GM04504 (cell line): Measurements from ENCODE around the gene TKFC.
A peak's percentile ranks its signal among the peaks of the same experiment; 100 is the strongest.

Experiments used
- DNase-seq: peaks from one replicate; pipeline ENCODE4 v3.0.0-alpha.2; 2012; ENCODE audit warnings: low read depth

TKFC gene

DNA sequence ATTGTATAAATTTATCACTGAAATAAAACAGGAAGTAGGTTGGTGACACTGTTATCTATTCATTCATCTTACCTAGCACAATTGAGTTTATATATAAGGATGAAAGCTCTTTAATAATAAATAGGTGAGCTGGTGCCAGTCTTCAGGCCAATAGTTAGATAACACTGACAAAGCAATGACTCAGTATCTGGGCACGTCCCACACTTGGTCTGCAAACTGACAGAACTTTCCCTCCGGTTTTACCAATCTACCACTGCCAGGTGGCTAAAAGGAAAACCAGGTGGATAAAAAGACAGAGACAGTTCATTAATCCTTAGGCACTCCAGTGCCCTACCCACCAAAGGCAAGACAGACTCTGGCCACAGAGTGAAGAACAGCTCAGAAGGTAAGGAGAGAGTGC is 17.8 kb upstream of the TKFC start:
- no peak for DNase-seq

DNA sequence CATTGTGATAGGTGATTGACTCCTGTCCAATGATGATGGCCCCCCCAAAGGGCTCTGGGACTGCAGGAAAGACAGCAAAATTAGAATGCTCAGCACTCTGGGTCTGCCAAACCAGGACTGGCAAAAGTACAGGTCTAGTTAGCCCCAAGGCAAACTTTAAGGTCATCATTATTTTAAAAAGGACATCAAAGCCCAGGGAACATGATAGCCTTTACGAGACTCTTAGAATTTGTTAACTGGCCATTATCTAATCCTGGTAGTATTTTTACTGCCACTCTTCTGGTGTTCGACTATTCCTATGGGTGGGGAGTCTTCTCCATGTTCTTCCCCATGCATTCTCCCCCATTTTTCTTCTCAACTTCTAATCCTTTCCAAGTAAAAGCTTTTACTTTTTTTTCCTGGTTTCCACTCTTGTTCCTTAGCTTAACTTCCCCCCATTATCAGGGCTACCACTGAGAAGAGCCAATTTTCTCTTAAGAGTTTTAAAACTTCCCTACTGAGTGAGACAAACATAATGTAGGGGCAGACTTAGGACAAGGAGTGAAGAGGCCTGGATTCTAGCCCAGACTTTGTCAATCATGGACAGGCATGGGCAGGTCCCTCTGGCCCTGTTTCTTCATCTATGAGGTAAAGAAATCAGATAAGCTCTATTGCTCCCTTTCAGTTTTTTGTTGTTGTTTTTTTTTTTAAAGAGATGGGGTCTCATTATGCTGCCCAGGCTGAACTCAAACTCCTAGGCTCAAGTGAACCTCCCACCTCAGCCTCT is 7.2 kb upstream of the TKFC start:
- no peak for DNase-seq

GRCh38 chr11:61327669-61328071 is 5.4 kb upstream of the TKFC start:
- no peak for DNase-seq

DNA sequence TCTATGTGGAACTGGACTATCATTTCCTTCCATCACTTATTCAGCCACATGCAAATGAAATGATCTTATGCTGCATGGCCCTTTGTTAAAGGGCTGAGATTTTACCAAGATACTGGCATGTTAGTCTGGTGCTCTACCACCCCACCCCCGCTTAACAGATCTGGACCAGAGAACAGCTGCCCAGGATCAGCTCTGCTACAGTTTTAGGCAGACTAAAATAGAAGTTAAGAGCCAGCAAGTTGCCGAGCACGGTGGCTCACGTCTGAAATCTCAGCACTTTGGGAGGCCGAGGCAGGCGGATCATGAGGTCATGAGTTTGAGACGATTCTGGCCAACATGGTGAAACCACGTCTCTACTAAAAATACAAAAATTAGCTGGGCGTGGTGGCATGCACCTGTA is 4.7 kb upstream of the TKFC start:
- no peak for DNase-seq

DNA sequence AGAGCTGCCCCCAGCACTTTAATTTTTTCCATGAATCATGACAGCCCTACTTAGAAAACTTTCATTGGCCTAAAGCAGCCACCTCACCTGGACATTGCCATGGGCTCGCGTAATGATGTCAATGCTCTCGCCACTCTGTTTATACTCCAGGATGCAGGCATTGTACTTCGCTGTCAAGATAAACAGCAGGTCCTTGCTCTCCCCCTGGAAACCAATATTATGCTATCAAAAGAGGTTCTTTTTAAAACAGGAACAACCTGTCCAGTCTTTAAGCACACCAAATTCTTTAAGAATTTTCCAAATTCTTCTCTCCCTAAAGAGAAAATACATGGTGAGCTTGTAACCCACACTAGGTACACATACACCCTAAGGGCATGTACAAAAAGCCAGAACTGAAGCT is 3.2 kb upstream of the TKFC start:
- DNase-seq = no peak

DNA sequence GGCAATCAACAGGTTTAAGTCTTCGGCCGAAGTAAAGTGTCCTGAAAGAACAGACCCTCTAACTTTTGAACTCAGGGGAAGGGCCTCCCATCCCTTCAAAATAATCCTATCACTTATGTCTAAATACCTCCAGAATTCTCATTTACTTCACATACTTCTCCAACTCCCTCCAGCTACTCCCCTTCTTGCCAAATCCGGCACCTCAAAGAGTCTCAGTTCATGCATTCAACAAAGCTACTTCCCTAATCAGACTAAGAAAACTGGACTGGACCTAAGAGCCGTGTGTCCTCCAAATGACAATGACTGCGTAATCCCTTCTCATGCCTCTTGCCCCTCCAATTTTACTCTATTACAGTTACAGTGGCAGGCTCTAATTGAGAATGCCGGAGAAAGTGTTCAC is 1.4 kb upstream of the TKFC start:
- no peak for DNase-seq

DNA sequence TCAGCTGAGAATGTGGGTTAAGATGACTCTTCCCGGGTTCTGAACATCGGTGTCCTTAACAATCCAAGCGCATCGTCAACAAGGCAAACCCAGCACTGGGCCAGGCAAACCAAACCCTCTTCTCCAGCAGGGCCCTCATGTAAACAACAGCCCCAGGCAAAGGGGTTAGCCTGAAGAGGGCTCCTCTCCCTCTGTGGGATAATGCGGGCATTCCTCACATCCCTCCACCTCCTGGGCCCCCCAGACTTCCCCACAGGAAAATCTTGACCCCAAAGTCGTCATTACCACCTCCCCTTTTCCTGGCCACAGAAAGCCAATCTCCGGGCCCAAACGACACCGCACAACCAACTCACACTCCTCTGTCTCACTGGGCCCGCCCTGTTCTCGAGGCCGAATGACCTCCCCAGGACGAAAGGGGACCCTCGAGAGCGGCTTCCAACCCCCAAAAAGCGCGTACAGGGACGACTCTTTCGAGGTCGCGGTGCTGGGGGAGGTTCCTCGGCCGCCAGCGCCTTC is 689 bp upstream of the TKFC start:
- no peak for DNase-seq

DNA sequence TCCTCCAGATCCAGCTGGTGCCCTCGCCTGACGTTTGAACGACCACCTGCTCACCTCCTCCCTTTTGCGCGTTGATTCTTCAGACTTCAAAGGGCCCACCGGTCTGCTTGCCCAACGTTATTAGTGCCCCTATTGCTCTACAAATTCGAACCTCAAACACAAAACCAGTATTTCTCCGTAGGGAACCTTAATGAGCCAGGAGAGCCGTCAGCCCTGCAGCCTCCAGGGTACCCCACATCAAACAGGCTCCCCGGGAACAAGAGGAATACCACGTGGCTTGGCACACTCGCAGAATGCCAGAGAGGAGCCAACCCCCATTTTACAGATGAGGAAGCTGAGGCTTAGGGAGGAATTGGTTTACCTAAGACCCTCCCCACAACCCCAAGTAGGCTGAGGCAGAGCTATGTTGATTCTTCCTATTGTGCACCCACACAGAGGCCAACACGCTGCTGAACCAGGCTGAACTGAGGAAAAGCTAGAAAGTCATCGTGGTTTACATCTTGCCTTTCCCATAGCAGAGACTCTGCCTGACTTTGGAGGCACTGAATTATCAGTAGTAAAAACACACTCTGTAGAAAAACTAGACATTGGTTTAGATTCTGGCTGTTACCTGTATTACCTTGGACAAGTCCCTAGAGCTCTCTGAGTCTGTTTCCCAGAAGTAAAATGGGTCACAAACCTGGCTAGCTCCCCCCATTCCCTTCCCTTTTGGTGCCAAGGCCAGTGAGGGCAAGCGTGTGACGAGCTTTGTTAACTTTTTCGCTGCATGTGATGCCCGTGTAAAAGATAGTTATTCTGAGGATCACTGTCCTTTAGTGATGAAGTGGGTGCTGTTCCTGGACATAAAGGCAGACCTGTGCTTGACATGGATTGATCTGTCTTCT is 764 bp downstream of the TKFC start:
- no peak for DNase-seq

DNA sequence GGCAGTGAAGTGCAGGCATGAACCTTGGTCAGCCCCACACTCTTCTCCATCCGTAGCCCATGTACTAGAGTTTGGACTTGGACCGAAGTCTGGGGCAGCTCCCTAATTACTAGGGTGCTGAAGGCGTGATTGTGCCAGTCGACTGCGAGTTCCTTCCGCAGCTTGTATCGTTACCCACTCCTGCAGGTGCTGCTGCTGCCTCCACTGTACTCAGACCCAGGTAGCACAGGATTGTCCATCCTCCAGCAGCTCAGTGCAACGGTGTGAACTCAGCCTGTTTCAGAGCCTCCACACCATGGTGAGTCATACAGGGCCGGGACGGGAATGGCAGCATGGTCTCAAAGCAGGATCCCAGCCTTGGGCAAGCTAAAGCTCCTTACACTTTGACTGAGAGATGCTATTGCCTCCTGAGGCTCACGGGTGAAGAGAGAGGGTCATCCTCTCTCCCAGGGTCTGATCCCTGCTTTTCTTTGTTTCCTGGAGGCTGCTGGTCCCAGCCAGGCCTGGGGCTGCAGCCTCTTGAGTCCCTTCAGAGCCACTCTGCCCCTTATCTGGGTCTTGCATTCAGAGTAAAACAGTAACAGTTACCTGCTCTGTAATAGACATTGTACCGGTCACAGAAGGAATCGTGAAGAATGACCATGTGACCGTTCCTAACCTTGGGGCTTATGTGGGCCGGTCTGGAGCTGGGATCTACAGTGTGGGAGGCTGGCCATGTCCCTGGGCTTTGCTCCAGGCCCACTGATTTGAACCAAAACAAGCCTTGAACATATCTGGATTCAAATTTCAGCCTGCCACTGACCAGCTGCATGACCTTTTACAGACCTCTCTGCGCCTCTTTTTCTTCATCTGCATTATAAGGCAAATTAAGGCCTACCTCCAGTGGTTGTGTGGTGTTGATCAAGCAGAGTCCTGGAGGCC is 1.7 kb downstream of the TKFC start:
- DNase-seq = no peak

- no peak for DNase-seq
Observed at GRCh38 chr11:61335355-61335710, 2.3 kb downstream of the TKFC start.

DNA sequence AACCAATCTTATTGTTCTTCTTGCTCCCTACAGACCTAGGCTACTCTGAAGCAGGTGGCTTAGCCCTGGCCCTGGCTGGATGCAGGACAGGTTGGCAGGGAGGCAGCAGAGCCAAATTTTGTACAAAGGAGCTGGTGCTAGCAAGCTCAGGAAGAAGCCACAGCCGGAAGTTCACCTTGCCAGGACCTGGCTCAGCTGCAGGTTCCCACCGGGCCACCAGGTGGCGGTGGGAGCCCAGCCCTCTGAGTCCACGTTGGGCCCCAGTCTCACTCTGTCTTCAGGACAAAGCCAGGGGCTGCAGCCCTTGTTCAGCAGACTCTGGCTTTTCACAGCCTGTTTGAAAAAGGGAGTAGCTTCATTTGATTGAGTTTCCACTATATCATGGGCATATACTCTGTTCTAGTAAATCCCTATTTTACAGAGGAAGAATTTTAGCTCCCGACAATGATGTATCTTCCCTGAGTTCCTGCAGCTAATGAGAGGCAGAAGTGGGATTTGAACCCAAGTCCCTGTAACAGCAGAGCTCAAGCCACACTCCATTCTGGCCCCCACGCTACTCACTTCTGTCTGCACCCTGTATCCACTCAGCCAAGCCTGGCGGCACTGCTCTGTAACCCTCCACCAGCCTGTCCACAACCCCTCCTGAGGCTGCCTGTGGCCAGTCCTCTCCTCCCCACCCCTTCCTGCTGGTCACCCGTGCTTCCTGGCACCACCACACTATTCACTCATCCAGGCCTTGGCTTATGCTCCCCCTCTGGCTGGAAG is 3.3 kb downstream of the TKFC start:
- peak; percentile 46 for DNase-seq

GRCh38 chr11:61337706-61338470 is 4.9 kb downstream of the TKFC start:
- DNase-seq = no peak

DNA sequence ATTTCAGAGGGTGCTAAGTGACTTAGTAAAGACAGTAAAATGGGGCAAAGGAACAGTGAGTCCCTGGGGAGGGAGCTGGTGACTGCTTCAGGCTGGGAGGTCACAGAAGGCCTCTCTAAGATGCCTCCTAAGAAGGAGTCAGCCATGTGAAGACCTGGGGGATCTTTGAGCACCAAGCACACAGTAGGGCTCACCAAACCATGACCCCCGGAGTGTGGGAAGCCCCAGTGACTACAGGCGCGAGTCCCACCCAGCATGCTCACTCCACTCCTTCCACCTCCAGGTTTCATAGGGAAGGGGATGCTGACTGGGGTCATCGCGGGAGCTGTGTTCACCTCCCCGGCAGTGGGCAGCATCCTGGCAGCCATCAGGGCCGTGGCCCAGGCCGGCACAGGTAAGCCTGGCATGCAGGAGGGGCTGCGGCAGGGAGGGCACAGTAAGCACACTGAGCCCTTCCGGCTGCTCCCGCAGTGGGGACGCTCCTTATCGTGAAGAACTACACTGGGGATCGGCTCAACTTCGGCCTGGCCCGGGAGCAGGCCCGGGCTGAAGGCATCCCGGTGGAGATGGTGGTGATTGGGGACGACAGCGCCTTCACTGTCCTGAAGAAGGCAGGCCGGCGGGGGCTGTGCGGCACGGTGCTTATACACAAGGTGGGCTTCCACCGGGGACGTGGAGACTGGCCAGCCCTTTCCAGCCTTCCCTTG is 5.9 kb downstream of the TKFC start:
- DNase-seq = no peak

- DNase-seq = no peak
Observed at GRCh38 chr11:61339490-61339878, 6.5 kb downstream of the TKFC start.

- no peak for DNase-seq
Observed at GRCh38 chr11:61340979-61341378, 8.0 kb downstream of the TKFC start.

DNA sequence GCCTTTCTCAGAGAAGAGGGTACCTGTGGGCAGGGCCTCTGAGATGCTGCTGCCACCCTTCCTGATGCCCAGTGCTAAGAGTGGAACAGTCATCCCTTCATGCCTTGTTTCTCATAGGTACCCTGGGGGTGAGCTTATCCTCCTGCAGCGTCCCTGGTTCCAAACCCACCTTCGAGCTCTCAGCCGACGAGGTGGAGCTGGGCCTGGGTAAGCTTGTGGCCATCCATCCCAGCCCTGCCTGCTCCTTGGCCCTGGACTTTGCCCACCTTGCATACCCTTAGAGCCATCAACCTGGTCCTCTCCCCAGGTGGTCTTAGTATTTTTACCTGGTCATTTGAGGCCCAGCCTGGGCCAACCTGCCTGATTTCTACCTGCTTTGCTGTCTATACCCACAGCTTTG is 8.7 kb downstream of the TKFC start:
- no peak for DNase-seq

- DNase-seq = no peak
Observed at GRCh38 chr11:61342207-61342803, 9.3 kb downstream of the TKFC start.

DNA sequence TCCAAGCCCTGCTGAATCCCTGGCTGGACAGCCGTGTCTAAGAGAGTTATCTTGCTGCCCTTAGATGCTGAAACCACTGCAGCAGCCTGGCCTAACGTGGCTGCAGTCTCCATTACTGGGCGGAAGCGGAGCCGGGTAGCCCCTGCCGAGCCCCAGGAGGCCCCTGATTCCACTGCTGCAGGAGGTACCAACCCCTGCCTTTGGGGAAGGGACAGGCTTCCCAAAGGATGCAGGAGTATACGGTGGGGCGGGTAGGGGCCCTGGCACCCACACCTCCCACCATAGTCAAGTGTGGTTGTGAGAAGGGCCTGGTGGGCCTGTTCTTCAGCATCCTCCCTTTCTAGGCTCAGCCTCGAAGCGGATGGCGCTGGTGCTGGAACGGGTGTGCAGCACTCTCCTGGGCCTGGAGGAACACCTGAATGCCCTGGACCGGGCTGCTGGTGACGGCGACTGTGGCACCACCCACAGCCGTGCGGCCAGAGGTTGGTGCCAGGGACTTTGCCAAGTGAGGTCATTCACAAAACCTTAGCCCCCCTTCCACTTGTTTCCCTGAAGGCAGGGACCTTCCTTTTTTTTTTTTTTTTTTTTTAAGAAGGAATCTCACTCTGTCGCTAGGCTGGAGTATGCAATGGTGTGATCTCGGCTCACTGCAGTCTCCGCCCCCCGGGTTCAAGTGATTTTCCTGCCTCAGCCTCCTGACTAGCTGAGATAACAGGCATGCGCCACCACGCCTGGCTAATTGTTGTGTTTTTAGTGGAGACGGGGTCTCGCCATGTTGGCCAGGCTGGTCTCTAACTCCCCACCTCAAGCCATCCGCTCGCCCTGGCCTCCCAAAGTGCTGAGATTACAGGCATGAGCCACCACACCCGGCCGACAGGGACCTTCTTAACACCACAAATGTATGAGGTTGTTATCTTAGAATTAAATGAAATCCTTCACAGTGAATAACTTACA is 11.0 kb downstream of the TKFC start:
- no peak for DNase-seq
